GM23338 (cell line): ENCODE measurements around the gene PPM1E. TPM values are rescaled to one million over a fixed set of nuclear protein-coding genes. Genes with fewer than 3 reads are reported as not detected.

ENCODE experiments used
- ATAC-seq: fragments of 200-7000 bp; cut with Tn5 transposase; 3 replicates; pipeline ENCODE4 v1.9.1; 2020
- DNase-seq: peaks from one replicate; pipeline ENCODE4 v3.0.0-alpha.2; 2015; ENCODE audit warnings: low spot score
- H2AFZ ChIP-seq: fragments of 200-600 bp; sonication (generic); 2 replicates; pipeline ENCODE4 v1.8.0; 2016; ENCODE audit warnings: antibody characterized with exemption, mild to moderate bottlenecking, moderate library complexity
- H3F3A ChIP-seq: fragments of 200-600 bp; sonication (generic); replicated peaks from 2 replicates; pipeline ENCODE4 v1.8.0; 2017; ENCODE audit warnings: antibody characterized with exemption, mixed run types, low read depth
- H3K27ac ChIP-seq: fragments of 200-600 bp; sonication (generic); 2 replicates; pipeline ENCODE4 v1.6.1; 2016; ENCODE audit warnings: low read depth
- H3K27me3 ChIP-seq: fragments of 200-600 bp; sonication (generic); 2 replicates; pipeline ENCODE4 v1.8.0; 2016; ENCODE audit warnings: mild to moderate bottlenecking, mixed run types, moderate library complexity; ENCODE audit not compliant: insufficient read depth
- H3K36me3 ChIP-seq: fragments of 200-600 bp; sonication (generic); 2 replicates; pipeline ENCODE4 v1.8.0; 2016; ENCODE audit warnings: mild to moderate bottlenecking; ENCODE audit not compliant: insufficient read depth
- H3K4me1 ChIP-seq: fragments of 200-600 bp; sonication (generic); 2 replicates; pipeline ENCODE4 v1.8.0; 2016; ENCODE audit warnings: mild to moderate bottlenecking, moderate library complexity; ENCODE audit not compliant: insufficient read depth
- H3K4me2 ChIP-seq: fragments of 200-600 bp; sonication (generic); 2 replicates; pipeline ENCODE4 v1.7.1; 2017; ENCODE audit warnings: mixed run types
- H3K4me3 ChIP-seq: fragments of 200-600 bp; sonication (generic); 2 replicates; pipeline ENCODE4 v1.6.1; 2016; ENCODE audit warnings: mixed run types
- H3K79me2 ChIP-seq: fragments of 200-600 bp; sonication (generic); replicated peaks from 2 replicates; pipeline ENCODE4 v1.8.0; 2017; ENCODE audit warnings: mild to moderate bottlenecking; ENCODE audit not compliant: insufficient read depth
- H3K9me2 ChIP-seq: fragments of 200-600 bp; sonication (generic); 2 replicates; pipeline ENCODE4 v1.8.0; 2017; ENCODE audit not compliant: insufficient read depth
- H4K20me1 ChIP-seq: fragments of 200-600 bp; sonication (generic); replicated peaks from 2 replicates; pipeline ENCODE4 v1.8.0; 2017; ENCODE audit warnings: mild to moderate bottlenecking; ENCODE audit not compliant: insufficient read depth
- H3K27ac Mint-ChIP-seq: 2 replicates; pipeline ENCODE4 v1.8.0; 2020; ENCODE audit warnings: inconsistent platforms, mild to moderate bottlenecking, moderate library complexity, mixed read lengths
- H3K27me3 Mint-ChIP-seq: 3 replicates; pipeline ENCODE4 v1.8.0; 2022; ENCODE audit warnings: low read depth, mild to moderate bottlenecking, moderate library complexity, mixed read lengths, inconsistent platforms; ENCODE audit not compliant: insufficient read depth, poor library complexity
- H3K36me3 Mint-ChIP-seq: 3 replicates; pipeline ENCODE4 v1.8.0; 2021; ENCODE audit warnings: low read depth, mild to moderate bottlenecking, inconsistent platforms, moderate library complexity, mixed read lengths
- H3K4me1 Mint-ChIP-seq: 3 replicates; pipeline ENCODE4 v1.8.0; 2020; ENCODE audit warnings: mild to moderate bottlenecking, inconsistent platforms, mixed read lengths
- H3K4me3 Mint-ChIP-seq: 3 replicates; pipeline ENCODE4 v1.8.0; 2021; ENCODE audit warnings: moderate library complexity, mild to moderate bottlenecking, inconsistent platforms, mixed read lengths
- H3K9me3 Mint-ChIP-seq: 3 replicates; pipeline ENCODE4 v1.8.0; 2020; ENCODE audit warnings: moderate library complexity, mild to moderate bottlenecking, inconsistent platforms, mixed read lengths
- CREB1 ChIP-seq: fragments of 250-450 bp; sonication (Bioruptor Pico); IDR thresholded peaks from 2 replicates; pipeline ENCODE4 v1.5.0; 2020; ENCODE audit warnings: low read depth, mild to moderate bottlenecking, moderate library complexity
- EZH2 ChIP-seq: fragments of 200-600 bp; sonication (generic); IDR thresholded peaks from one replicate; pipeline ENCODE4 v1.8.0; 2017; ENCODE audit warnings: antibody characterized with exemption, mild to moderate bottlenecking, low read depth; ENCODE audit not compliant: unreplicated experiment
- EZH2phosphoT487 ChIP-seq: fragments of 200-600 bp; sonication (generic); IDR thresholded peaks from one replicate; pipeline ENCODE4 v1.8.1; 2018; ENCODE audit warnings: antibody characterized with exemption; ENCODE audit not compliant: unreplicated experiment
- JUNB ChIP-seq: IDR thresholded peaks from one replicate; pipeline ENCODE4 v1.6.1; 2016; ENCODE audit warnings: antibody characterized with exemption; ENCODE audit not compliant: unreplicated experiment
- NANOG ChIP-seq: IDR thresholded peaks from 2 replicates; pipeline ENCODE4 v1.6.1; 2016; ENCODE audit warnings: antibody characterized with exemption, borderline replicate concordance
- POLR2AphosphoS5 ChIP-seq: IDR thresholded peaks from 2 replicates; pipeline ENCODE4 v1.6.1; 2016; ENCODE audit warnings: antibody characterized with exemption, low read depth
- STAT1 ChIP-seq: IDR thresholded peaks from one replicate; pipeline ENCODE4 v1.6.1; 2016; ENCODE audit warnings: antibody characterized with exemption; ENCODE audit not compliant: unreplicated experiment
- ZNF114 ChIP-seq: fragments of 250-450 bp; sonication (Bioruptor Pico); IDR thresholded peaks from 2 replicates; pipeline ENCODE4 v1.5.0; 2020; ENCODE audit warnings: mild to moderate bottlenecking, moderate library complexity
- ZNF331 ChIP-seq: fragments of 250-450 bp; sonication (Bioruptor Pico); IDR thresholded peaks from 2 replicates; pipeline ENCODE4 v1.5.0; 2020; ENCODE audit warnings: low read depth, mild to moderate bottlenecking, moderate library complexity
- polyA plus RNA-seq: library from polyadenylated mRNA; unstranded; fragments of >200 nt; fragmentation: Nextera tagmentation; extraction: Ambion mirVana; gene quantifications from 2 replicates; pipeline ENCODE4 v1.2.1, GENCODE V29; 2016
- total RNA-seq: library from RNA; depleted of rRNA; stranded (reverse); fragments of >200 nt; shearing (Covaris generic); gene quantifications from 2 replicates; pipeline ENCODE4 v1.2.3, GENCODE V29; 2014
- TF ChIP-seq, protein P1 (sequence below): fragments of 250-450 bp; sonication (Bioruptor Pico); IDR thresholded peaks from 2 replicates; pipeline ENCODE4 v1.5.0; 2020; ENCODE audit warnings: mild to moderate bottlenecking, moderate library complexity
- TF ChIP-seq, protein P2 (sequence below), 2 experiments: fragments of 200-600 bp in 1 of 2; sonication (generic) in 1 of 2; conservative IDR thresholded peaks; 2 replicates each; pipeline versions ENCODE4 v1.5.1 to v1.6.1; 2016 to 2017; ENCODE audit warnings: antibody characterized with exemption in 2 of 2, low read depth in 2 of 2, mild to moderate bottlenecking in 2 of 2, moderate library complexity in 1 of 2
- TF ChIP-seq, protein P3 (sequence below): IDR thresholded peaks from one replicate; pipeline ENCODE4 v1.6.1; 2018; ENCODE audit warnings: antibody characterized with exemption; ENCODE audit not compliant: unreplicated experiment
- TF ChIP-seq, protein P4 (sequence below): IDR thresholded peaks from 2 replicates; pipeline ENCODE4 v1.6.1; 2016; ENCODE audit warnings: antibody characterized with exemption

The PPM1E gene
- total and polyA plus RNA-seq, 2 experiments from 2014 or later = 2.1 to 13.8 TPM

DNA sequence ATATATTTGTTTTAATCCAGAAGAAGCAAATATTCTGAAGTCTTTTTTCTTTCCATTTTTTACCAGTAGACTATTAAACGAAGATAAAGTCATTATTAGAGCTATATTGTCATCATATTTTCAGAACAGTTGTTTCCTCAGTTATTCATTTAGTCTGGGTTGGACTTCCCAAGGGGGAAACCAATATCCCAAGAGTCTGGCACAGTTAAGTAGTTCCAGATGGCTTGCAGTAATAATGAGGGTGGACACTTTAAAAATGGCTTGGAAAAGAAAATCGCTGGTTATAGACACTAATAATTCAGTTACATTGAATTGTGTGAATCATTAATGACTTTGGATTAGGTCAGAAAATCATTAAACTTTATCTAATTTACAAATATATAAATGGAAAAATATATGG is 3.9 kb downstream of the PPM1E start:
- Histone ChIP-seq H3K36me3 (no peaks in the 10 kb centered on the region), H2AFZ (no peak overlapping the region), H3F3A (0 out of 2 replicates have a peak, but pooled peaks cover 3% of the 10 kb centered on the region), H3K4me2 (no peak overlapping the region), H3K9me2 (no peaks in the 10 kb centered on the region), H3K4me1 (peaks cover 7% of the 10 kb centered on the region), H3K27me3 (peaks cover 21% of the 10 kb centered on the region), H3K4me3 (no peak overlapping the region), H3K27ac (no peak overlapping the region), H4K20me1 (peaks cover 14% of the 10 kb centered on the region; the same call in 1 of the 2 replicates), H3K79me2 (peaks cover 7% of the 10 kb centered on the region; the same call in 1 of the 2 replicates)
- TF ChIP-seq EZH2 (no peak), ZNF114 (CRISPR knock-in tag) (no peak), EZH2phosphoT487 (no peak), JUNB (no peak), POLR2AphosphoS5 (no peak), CREB1 (CRISPR knock-in tag) (no peak), ZNF331 (no peak), STAT1 (no peak), NANOG (no peak)
- TF ChIP-seq, protein P1, sequence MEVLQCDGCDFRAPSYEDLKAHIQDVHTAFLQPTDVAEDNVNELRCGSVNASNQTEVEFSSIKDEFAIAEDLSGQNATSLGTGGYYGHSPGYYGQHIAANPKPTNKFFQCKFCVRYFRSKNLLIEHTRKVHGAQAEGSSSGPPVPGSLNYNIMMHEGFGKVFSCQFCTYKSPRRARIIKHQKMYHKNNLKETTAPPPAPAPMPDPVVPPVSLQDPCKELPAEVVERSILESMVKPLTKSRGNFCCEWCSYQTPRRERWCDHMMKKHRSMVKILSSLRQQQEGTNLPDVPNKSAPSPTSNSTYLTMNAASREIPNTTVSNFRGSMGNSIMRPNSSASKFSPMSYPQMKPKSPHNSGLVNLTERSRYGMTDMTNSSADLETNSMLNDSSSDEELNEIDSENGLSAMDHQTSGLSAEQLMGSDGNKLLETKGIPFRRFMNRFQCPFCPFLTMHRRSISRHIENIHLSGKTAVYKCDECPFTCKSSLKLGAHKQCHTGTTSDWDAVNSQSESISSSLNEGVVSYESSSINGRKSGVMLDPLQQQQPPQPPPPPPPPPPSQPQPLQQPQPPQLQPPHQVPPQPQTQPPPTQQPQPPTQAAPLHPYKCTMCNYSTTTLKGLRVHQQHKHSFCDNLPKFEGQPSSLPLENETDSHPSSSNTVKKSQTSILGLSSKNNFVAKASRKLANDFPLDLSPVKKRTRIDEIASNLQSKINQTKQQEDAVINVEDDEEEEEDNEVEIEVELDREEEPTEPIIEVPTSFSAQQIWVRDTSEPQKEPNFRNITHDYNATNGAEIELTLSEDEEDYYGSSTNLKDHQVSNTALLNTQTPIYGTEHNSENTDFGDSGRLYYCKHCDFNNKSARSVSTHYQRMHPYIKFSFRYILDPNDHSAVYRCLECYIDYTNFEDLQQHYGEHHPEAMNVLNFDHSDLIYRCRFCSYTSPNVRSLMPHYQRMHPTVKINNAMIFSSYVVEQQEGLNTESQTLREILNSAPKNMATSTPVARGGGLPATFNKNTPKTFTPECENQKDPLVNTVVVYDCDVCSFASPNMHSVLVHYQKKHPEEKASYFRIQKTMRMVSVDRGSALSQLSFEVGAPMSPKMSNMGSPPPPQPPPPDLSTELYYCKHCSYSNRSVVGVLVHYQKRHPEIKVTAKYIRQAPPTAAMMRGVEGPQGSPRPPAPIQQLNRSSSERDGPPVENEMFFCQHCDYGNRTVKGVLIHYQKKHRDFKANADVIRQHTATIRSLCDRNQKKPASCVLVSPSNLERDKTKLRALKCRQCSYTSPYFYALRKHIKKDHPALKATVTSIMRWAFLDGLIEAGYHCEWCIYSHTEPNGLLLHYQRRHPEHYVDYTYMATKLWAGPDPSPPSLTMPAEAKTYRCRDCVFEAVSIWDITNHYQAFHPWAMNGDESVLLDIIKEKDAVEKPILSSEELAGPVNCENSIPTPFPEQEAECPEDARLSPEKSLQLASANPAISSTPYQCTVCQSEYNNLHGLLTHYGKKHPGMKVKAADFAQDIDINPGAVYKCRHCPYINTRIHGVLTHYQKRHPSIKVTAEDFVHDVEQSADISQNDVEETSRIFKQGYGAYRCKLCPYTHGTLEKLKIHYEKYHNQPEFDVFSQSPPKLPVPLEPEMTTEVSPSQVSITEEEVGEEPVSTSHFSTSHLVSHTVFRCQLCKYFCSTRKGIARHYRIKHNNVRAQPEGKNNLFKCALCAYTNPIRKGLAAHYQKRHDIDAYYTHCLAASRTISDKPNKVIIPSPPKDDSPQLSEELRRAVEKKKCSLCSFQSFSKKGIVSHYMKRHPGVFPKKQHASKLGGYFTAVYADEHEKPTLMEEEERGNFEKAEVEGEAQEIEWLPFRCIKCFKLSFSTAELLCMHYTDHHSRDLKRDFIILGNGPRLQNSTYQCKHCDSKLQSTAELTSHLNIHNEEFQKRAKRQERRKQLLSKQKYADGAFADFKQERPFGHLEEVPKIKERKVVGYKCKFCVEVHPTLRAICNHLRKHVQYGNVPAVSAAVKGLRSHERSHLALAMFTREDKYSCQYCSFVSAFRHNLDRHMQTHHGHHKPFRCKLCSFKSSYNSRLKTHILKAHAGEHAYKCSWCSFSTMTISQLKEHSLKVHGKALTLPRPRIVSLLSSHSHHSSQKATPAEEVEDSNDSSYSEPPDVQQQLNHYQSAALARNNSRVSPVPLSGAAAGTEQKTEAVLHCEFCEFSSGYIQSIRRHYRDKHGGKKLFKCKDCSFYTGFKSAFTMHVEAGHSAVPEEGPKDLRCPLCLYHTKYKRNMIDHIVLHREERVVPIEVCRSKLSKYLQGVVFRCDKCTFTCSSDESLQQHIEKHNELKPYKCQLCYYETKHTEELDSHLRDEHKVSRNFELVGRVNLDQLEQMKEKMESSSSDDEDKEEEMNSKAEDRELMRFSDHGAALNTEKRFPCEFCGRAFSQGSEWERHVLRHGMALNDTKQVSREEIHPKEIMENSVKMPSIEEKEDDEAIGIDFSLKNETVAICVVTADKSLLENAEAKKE (CRISPR knock-in tag) = no peak
- TF ChIP-seq, protein P2, sequence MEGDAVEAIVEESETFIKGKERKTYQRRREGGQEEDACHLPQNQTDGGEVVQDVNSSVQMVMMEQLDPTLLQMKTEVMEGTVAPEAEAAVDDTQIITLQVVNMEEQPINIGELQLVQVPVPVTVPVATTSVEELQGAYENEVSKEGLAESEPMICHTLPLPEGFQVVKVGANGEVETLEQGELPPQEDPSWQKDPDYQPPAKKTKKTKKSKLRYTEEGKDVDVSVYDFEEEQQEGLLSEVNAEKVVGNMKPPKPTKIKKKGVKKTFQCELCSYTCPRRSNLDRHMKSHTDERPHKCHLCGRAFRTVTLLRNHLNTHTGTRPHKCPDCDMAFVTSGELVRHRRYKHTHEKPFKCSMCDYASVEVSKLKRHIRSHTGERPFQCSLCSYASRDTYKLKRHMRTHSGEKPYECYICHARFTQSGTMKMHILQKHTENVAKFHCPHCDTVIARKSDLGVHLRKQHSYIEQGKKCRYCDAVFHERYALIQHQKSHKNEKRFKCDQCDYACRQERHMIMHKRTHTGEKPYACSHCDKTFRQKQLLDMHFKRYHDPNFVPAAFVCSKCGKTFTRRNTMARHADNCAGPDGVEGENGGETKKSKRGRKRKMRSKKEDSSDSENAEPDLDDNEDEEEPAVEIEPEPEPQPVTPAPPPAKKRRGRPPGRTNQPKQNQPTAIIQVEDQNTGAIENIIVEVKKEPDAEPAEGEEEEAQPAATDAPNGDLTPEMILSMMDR (conservative IDR thresholded peaks at IDR 0.05; ENCODE audit: low read depth in 2 of 2) = no peak
- TF ChIP-seq, protein P3, sequence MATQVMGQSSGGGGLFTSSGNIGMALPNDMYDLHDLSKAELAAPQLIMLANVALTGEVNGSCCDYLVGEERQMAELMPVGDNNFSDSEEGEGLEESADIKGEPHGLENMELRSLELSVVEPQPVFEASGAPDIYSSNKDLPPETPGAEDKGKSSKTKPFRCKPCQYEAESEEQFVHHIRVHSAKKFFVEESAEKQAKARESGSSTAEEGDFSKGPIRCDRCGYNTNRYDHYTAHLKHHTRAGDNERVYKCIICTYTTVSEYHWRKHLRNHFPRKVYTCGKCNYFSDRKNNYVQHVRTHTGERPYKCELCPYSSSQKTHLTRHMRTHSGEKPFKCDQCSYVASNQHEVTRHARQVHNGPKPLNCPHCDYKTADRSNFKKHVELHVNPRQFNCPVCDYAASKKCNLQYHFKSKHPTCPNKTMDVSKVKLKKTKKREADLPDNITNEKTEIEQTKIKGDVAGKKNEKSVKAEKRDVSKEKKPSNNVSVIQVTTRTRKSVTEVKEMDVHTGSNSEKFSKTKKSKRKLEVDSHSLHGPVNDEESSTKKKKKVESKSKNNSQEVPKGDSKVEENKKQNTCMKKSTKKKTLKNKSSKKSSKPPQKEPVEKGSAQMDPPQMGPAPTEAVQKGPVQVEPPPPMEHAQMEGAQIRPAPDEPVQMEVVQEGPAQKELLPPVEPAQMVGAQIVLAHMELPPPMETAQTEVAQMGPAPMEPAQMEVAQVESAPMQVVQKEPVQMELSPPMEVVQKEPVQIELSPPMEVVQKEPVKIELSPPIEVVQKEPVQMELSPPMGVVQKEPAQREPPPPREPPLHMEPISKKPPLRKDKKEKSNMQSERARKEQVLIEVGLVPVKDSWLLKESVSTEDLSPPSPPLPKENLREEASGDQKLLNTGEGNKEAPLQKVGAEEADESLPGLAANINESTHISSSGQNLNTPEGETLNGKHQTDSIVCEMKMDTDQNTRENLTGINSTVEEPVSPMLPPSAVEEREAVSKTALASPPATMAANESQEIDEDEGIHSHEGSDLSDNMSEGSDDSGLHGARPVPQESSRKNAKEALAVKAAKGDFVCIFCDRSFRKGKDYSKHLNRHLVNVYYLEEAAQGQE = no peak
- TF ChIP-seq, protein P4, sequence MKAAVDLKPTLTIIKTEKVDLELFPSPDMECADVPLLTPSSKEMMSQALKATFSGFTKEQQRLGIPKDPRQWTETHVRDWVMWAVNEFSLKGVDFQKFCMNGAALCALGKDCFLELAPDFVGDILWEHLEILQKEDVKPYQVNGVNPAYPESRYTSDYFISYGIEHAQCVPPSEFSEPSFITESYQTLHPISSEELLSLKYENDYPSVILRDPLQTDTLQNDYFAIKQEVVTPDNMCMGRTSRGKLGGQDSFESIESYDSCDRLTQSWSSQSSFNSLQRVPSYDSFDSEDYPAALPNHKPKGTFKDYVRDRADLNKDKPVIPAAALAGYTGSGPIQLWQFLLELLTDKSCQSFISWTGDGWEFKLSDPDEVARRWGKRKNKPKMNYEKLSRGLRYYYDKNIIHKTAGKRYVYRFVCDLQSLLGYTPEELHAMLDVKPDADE = no peak
- H3K9me3 Mint-ChIP-seq = no peaks in the 10 kb centered on the region
- H3K4me1 Mint-ChIP-seq = peaks cover 8% of the 10 kb centered on the region
- DNase-seq (no peak), ATAC-seq (no peak)
- H3K27me3 Mint-ChIP-seq = peaks cover 14% of the 10 kb centered on the region
- H3K36me3 Mint-ChIP-seq = no peaks in the 10 kb centered on the region
- no peak overlapping the region for H3K27ac Mint-ChIP-seq
- no peak overlapping the region for H3K4me3 Mint-ChIP-seq
